ENCODE measurements around the gene CHST12.

The CHST12 gene

GRCh38 chr7:2483494-2483893, 80.1 kb downstream of the CHST12 start:
- DNase-seq = no peak
- intact Hi-C loops (cut with DNase I; ENCODE audit: low total_unique reads) = no loop called here
- Histone ChIP-seq H3K4me3 (no peak overlapping the region), H3K4me1 (peaks cover 8 to 31% (median 24%) of the 10 kb centered on the region in 4 donors), H3K9me3 (peaks cover 0 to 8% (median 5%) of the 10 kb centered on the region in 3 donors), H3K27ac (no peak overlapping the region), H3K27me3 (peaks cover 0 to 17% of the 10 kb centered on the region in 2 donors), H3K36me3 (no peaks in the 10 kb centered on the region)
- no peak for TF ChIP-seq CTCF (IDR thresholded peaks at IDR 0.05)

GRCh38 chr7:2484868-2485267, 81.5 kb downstream of the CHST12 start:
- peaks cover 0 to 8% (median 5%) of the 10 kb centered on the region in 3 donors for H3K9me3 ChIP-seq
- peaks cover 6 to 32% (median 29%) of the 10 kb centered on the region in 4 donors for H3K4me1 ChIP-seq
- no peak for TF ChIP-seq CTCF (IDR thresholded peaks at IDR 0.05)
- H3K27ac ChIP-seq = no peak overlapping the region
- H3K36me3 ChIP-seq = no peaks in the 10 kb centered on the region
- no peak for DNase-seq
- no peak overlapping the region for H3K4me3 ChIP-seq
- H3K27me3 ChIP-seq = peaks cover 0 to 7% of the 10 kb centered on the region in 2 donors
- intact Hi-C loops (cut with DNase I; ENCODE audit: low total_unique reads) = loop anchor here (5.0 kb wide), 1 partner anchor 72 kb away; the partner anchor contains the start of genes BRAT1 and IQCE

- H3K4me1 ChIP-seq = peaks cover 6 to 38% (median 30%) of the 10 kb centered on the region in 4 donors
- DNase-seq = peak; percentile 47 to 89
- H3K36me3 ChIP-seq = no peaks in the 10 kb centered on the region
- peak overlapping the region; percentile 24 to 25 for H3K4me3 ChIP-seq
- H3K27me3 ChIP-seq = no peaks in the 10 kb centered on the region
- H3K9me3 ChIP-seq = peaks cover 0 to 7% (median 5%) of the 10 kb centered on the region in 3 donors
- intact Hi-C loops (cut with DNase I; ENCODE audit: low total_unique reads) = loop anchor here (5.0 kb wide), 1 partner anchor 70 kb away; the partner anchor contains the start of genes BRAT1 and IQCE
- H3K27ac ChIP-seq = peak overlapping the region; percentile 70 to 84
- no peak for TF ChIP-seq CTCF (IDR thresholded peaks at IDR 0.05)
Measured at GRCh38 chr7:2487586-2488271, 84.3 kb downstream of the CHST12 start.

- intact Hi-C loops (cut with DNase I; ENCODE audit: low total_unique reads) = loop anchor here (5.0 kb wide), 1 partner anchor 69 kb away; the partner anchor contains the start of genes BRAT1 and IQCE
- H3K27ac ChIP-seq = peak overlapping the region; percentile 70 to 84
- DNase-seq = peak; percentile 89 to 96
Measured at GRCh38 chr7:2488272-2488645, 84.8 kb downstream of the CHST12 start.

GRCh38 chr7:2488681-2489080, 85.3 kb downstream of the CHST12 start:
- intact Hi-C loops (cut with DNase I; ENCODE audit: low total_unique reads) = loop anchor here (5.0 kb wide), 1 partner anchor 69 kb away; the partner anchor contains the start of genes BRAT1 and IQCE
- peaks cover 0 to 6% of the 10 kb centered on the region in 2 donors for H3K27me3 ChIP-seq
- TF ChIP-seq CTCF (IDR thresholded peaks at IDR 0.05) = no peak
- H3K4me3 ChIP-seq = peak overlapping the region in 1 of 2 donors; percentile 24
- no peaks in the 10 kb centered on the region for H3K36me3 ChIP-seq
- DNase-seq = no peak
- peaks cover 6 to 38% (median 30%) of the 10 kb centered on the region in 4 donors for H3K4me1 ChIP-seq
- peak overlapping the region; percentile 70 to 84 for H3K27ac ChIP-seq
- H3K9me3 ChIP-seq = no peaks in the 10 kb centered on the region

More at GRCh38 chr7:2488272-2488645, 84.8 kb downstream of the CHST12 start:
- no peak for TF ChIP-seq CTCF (IDR thresholded peaks at IDR 0.05)
- peaks cover 0 to 2% of the 10 kb centered on the region in 2 donors for H3K27me3 ChIP-seq
- no peaks in the 10 kb centered on the region for H3K36me3 ChIP-seq
- peaks cover 6 to 38% (median 30%) of the 10 kb centered on the region in 4 donors for H3K4me1 ChIP-seq
- peaks cover 0 to 2% (median 0%) of the 10 kb centered on the region in 3 donors for H3K9me3 ChIP-seq
- peak overlapping the region; percentile 24 to 25 for H3K4me3 ChIP-seq

All from tibial artery (tissue), 4 donors.